SK-N-SH treated with all-trans-retinoic acid at 6 μM for 48 hours (cell line): ENCODE measurements around the gene SRPRB.

ENCODE experiments used
- ATAC-seq: fragments of 200-7000 bp; cut with Tn5 transposase; 3 replicates; pipeline ENCODE4 v1.9.1; 2020; ENCODE audit warnings: mild to moderate bottlenecking, moderate library complexity
- ARNTL ChIP-seq: fragments of 450-650 bp; formaldehyde crosslinking; IDR thresholded peaks from 2 replicates; pipeline ENCODE4 v1.5.0; 2020; ENCODE audit warnings: low read depth, mild to moderate bottlenecking, moderate library complexity, borderline replicate concordance
- BACH2 ChIP-seq: fragments of 250-450 bp; sonication (Bioruptor Pico); IDR thresholded peaks from 2 replicates; pipeline ENCODE4 v1.9.0; 2021; ENCODE audit warnings: mild to moderate bottlenecking, borderline replicate concordance
- CSDC2 ChIP-seq: fragments of 250-450 bp; sonication (Bioruptor Pico); IDR thresholded peaks from 2 replicates; pipeline ENCODE4 v1.5.0; 2020; ENCODE audit warnings: mild to moderate bottlenecking, moderate library complexity
- CSRNP3 ChIP-seq: fragments of 250-450 bp; sonication (Bioruptor Pico); IDR thresholded peaks from 2 replicates; pipeline ENCODE4 v1.5.1; 2021; ENCODE audit warnings: mild to moderate bottlenecking, moderate library complexity
- ESRRG ChIP-seq: fragments of 250-450 bp; sonication (Bioruptor Pico); IDR thresholded peaks from 2 replicates; pipeline ENCODE4 v1.6.1; 2021; ENCODE audit warnings: mild to moderate bottlenecking
- OSR1 ChIP-seq: fragments of 250-450 bp; sonication (Bioruptor Pico); IDR thresholded peaks from 2 replicates; pipeline ENCODE4 v1.8.0; 2022; ENCODE audit warnings: moderate library complexity, mild to moderate bottlenecking, inconsistent platforms
- PPARA ChIP-seq: fragments of 250-450 bp; sonication (Bioruptor Pico); IDR thresholded peaks from 2 replicates; pipeline ENCODE4 v1.5.0; 2020; ENCODE audit warnings: mild to moderate bottlenecking, borderline replicate concordance
- RARB ChIP-seq: fragments of 250-450 bp; sonication (Bioruptor Pico); IDR thresholded peaks from 2 replicates; pipeline ENCODE4 v1.8.0; 2021; ENCODE audit warnings: mild to moderate bottlenecking, moderate library complexity
- SNAI2 ChIP-seq: fragments of 250-450 bp; sonication (Bioruptor Pico); IDR thresholded peaks from 2 replicates; pipeline ENCODE4 v1.5.0; 2020; ENCODE audit warnings: mild to moderate bottlenecking, moderate library complexity
- TCF4 ChIP-seq: fragments of 250-450 bp; sonication (Bioruptor Pico); IDR thresholded peaks from 2 replicates; pipeline ENCODE4 v1.8.0; 2021; ENCODE audit warnings: mild to moderate bottlenecking, moderate library complexity, borderline replicate concordance
- TOX ChIP-seq: fragments of 250-450 bp; sonication (Bioruptor Pico); IDR thresholded peaks from 2 replicates; pipeline ENCODE4 v1.8.0; 2021; ENCODE audit warnings: mild to moderate bottlenecking, moderate library complexity, borderline replicate concordance
- ZFP3 ChIP-seq: fragments of 250-450 bp; sonication (Bioruptor Pico); IDR thresholded peaks from 2 replicates; pipeline ENCODE4 v1.5.0; 2020; ENCODE audit warnings: mild to moderate bottlenecking, moderate library complexity
- ZFP30 ChIP-seq: fragments of 450-650 bp; formaldehyde crosslinking; IDR thresholded peaks from 2 replicates; pipeline ENCODE4 v1.5.0; 2022; ENCODE audit warnings: mild to moderate bottlenecking, moderate library complexity
- ZNF565 ChIP-seq: fragments of 450-650 bp; formaldehyde crosslinking; conservative IDR thresholded peaks from 2 replicates; pipeline ENCODE4 v1.5.0; 2020; ENCODE audit warnings: low read depth, mild to moderate bottlenecking, moderate library complexity
- ZNF70 ChIP-seq: fragments of 450-650 bp; formaldehyde crosslinking; IDR thresholded peaks from 2 replicates; pipeline ENCODE4 v1.5.0; 2020; ENCODE audit warnings: mild to moderate bottlenecking, moderate library complexity
- ZNF8 ChIP-seq: fragments of 450-650 bp; formaldehyde crosslinking; IDR thresholded peaks from 2 replicates; pipeline ENCODE4 v1.5.0; 2020; ENCODE audit warnings: mild to moderate bottlenecking, moderate library complexity
- TF ChIP-seq, protein P1 (sequence below): fragments of 250-450 bp; sonication (Bioruptor Pico); IDR thresholded peaks from 2 replicates; pipeline ENCODE4 v1.5.0; 2020; ENCODE audit warnings: mild to moderate bottlenecking, moderate library complexity
- TF ChIP-seq, protein P2 (sequence below): fragments of 250-450 bp; sonication (Bioruptor Pico); IDR thresholded peaks from 2 replicates; pipeline ENCODE4 v1.8.0; 2020; ENCODE audit warnings: mild to moderate bottlenecking, moderate library complexity, borderline replicate concordance
- TF ChIP-seq, protein P3 (sequence below): fragments of 250-450 bp; sonication (Bioruptor Pico); IDR thresholded peaks from 2 replicates; pipeline ENCODE4 v1.5.1; 2020; ENCODE audit warnings: low read depth, mild to moderate bottlenecking, moderate library complexity
- TF ChIP-seq, protein P4 (sequence below): fragments of 250-450 bp; sonication (Bioruptor Pico); IDR thresholded peaks from 2 replicates; pipeline ENCODE4 v1.8.0; 2021; ENCODE audit warnings: low read depth, mild to moderate bottlenecking, moderate library complexity, borderline replicate concordance

SRPRB gene

GRCh38 chr3:133804896-133805295 lies 719 bp upstream of the SRPRB start:
- TF ChIP-seq SNAI2: no peak
- TF ChIP-seq ZFP3: no peak
- no peak for TF ChIP-seq ZFP30 (CRISPR knock-in tag)
- no peak for TF ChIP-seq RARB (CRISPR knock-in tag)
- no peak for TF ChIP-seq TCF4 (CRISPR knock-in tag)
- no peak for TF ChIP-seq TOX
- TF ChIP-seq, protein P1, sequence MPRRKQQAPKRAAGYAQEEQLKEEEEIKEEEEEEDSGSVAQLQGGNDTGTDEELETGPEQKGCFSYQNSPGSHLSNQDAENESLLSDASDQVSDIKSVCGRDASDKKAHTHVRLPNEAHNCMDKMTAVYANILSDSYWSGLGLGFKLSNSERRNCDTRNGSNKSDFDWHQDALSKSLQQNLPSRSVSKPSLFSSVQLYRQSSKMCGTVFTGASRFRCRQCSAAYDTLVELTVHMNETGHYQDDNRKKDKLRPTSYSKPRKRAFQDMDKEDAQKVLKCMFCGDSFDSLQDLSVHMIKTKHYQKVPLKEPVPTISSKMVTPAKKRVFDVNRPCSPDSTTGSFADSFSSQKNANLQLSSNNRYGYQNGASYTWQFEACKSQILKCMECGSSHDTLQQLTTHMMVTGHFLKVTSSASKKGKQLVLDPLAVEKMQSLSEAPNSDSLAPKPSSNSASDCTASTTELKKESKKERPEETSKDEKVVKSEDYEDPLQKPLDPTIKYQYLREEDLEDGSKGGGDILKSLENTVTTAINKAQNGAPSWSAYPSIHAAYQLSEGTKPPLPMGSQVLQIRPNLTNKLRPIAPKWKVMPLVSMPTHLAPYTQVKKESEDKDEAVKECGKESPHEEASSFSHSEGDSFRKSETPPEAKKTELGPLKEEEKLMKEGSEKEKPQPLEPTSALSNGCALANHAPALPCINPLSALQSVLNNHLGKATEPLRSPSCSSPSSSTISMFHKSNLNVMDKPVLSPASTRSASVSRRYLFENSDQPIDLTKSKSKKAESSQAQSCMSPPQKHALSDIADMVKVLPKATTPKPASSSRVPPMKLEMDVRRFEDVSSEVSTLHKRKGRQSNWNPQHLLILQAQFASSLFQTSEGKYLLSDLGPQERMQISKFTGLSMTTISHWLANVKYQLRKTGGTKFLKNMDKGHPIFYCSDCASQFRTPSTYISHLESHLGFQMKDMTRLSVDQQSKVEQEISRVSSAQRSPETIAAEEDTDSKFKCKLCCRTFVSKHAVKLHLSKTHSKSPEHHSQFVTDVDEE: no peak
- TF ChIP-seq, all 23 proteins: peak for 0
- no peak for ATAC-seq

GRCh38 chr3:133805384-133805701 lies 272 bp upstream of the SRPRB start:
- no peak for ATAC-seq
- no peak for TF ChIP-seq TOX
- no peak for TF ChIP-seq SNAI2
- TF ChIP-seq ESRRG (CRISPR knock-in tag): no peak
- TF ChIP-seq, protein P2, sequence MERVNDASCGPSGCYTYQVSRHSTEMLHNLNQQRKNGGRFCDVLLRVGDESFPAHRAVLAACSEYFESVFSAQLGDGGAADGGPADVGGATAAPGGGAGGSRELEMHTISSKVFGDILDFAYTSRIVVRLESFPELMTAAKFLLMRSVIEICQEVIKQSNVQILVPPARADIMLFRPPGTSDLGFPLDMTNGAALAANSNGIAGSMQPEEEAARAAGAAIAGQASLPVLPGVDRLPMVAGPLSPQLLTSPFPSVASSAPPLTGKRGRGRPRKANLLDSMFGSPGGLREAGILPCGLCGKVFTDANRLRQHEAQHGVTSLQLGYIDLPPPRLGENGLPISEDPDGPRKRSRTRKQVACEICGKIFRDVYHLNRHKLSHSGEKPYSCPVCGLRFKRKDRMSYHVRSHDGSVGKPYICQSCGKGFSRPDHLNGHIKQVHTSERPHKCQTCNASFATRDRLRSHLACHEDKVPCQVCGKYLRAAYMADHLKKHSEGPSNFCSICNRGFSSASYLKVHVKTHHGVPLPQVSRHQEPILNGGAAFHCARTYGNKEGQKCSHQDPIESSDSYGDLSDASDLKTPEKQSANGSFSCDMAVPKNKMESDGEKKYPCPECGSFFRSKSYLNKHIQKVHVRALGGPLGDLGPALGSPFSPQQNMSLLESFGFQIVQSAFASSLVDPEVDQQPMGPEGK: no peak
- TF ChIP-seq, protein P3, sequence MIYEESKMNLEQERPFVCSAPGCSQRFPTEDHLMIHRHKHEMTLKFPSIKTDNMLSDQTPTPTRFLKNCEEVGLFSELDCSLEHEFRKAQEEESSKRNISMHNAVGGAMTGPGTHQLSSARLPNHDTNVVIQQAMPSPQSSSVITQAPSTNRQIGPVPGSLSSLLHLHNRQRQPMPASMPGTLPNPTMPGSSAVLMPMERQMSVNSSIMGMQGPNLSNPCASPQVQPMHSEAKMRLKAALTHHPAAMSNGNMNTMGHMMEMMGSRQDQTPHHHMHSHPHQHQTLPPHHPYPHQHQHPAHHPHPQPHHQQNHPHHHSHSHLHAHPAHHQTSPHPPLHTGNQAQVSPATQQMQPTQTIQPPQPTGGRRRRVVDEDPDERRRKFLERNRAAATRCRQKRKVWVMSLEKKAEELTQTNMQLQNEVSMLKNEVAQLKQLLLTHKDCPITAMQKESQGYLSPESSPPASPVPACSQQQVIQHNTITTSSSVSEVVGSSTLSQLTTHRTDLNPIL (CRISPR knock-in tag): no peak
- no peak for TF ChIP-seq BACH2 (CRISPR knock-in tag)
- TF ChIP-seq ZFP30 (CRISPR knock-in tag): no peak
- no peak for TF ChIP-seq PPARA
- TF ChIP-seq ZNF8 (CRISPR knock-in tag): no peak
- TF ChIP-seq ZNF565 (CRISPR knock-in tag): no peak
- TF ChIP-seq, protein P1: no peak

DNA sequence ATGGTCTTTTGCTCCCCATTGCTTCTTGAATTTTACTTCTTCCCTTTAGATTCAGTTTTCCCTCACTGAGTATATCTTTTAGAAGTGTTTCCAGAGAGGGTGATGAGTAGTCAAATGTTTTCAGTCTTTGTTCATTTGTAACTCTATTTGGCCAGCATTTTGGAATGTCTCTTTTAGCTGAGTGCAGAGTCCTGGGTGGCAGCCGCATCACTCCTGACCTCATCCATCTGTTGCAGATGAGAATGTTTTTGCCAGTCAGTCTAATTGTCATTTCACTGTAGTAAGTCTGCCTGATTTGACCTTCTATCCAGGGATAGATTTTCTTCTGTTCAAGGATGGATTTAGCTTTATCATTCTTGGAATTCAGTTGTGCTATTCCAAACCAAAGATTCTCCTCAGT lies 7.3 kb downstream of the SRPRB start:
- ATAC-seq: no peak

DNA sequence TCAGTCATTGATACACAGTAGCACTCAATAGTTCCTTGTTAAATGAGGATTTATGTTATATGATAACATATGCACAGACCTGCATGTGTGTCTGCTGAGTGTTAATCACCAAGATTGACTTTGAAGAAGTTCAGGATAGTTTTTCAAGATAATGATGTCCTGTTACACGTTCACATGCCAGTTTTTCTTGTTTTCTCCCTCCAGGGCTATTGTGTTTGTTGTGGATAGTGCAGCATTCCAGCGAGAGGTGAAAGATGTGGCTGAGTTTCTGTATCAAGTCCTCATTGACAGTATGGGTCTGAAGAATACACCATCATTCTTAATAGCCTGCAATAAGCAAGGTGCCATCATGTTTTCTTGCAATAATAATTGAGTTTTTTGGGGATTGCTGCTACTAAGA lies 9.8 kb downstream of the SRPRB start:
- ATAC-seq: no peak
- no peak for TF ChIP-seq BACH2 (CRISPR knock-in tag)
- no peak for TF ChIP-seq ZNF8 (CRISPR knock-in tag)
- TF ChIP-seq RARB (CRISPR knock-in tag): no peak
- TF ChIP-seq PPARA: no peak
- no peak for TF ChIP-seq ARNTL (CRISPR knock-in tag)
- TF ChIP-seq, protein P4, sequence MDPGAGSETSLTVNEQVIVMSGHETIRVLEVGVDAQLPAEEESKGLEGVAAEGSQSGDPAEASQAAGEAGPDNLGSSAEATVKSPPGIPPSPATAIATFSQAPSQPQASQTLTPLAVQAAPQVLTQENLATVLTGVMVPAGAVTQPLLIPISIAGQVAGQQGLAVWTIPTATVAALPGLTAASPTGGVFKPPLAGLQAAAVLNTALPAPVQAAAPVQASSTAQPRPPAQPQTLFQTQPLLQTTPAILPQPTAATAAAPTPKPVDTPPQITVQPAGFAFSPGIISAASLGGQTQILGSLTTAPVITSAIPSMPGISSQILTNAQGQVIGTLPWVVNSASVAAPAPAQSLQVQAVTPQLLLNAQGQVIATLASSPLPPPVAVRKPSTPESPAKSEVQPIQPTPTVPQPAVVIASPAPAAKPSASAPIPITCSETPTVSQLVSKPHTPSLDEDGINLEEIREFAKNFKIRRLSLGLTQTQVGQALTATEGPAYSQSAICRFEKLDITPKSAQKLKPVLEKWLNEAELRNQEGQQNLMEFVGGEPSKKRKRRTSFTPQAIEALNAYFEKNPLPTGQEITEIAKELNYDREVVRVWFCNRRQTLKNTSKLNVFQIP (CRISPR knock-in tag): no peak
- no peak for TF ChIP-seq CSDC2 (CRISPR knock-in tag)
- TF ChIP-seq TCF4 (CRISPR knock-in tag): no peak
- TF ChIP-seq, protein P1: no peak

More for the DNA sequence above, 7.3 kb downstream of the SRPRB start:
- no peak for TF ChIP-seq PPARA
- TF ChIP-seq CSRNP3 (CRISPR knock-in tag): no peak
- TF ChIP-seq CSDC2 (CRISPR knock-in tag): no peak
- TF ChIP-seq SNAI2: no peak
- TF ChIP-seq TCF4 (CRISPR knock-in tag): no peak
- no peak for TF ChIP-seq OSR1 (CRISPR knock-in tag)
- TF ChIP-seq ZNF70 (CRISPR knock-in tag): no peak
- no peak for TF ChIP-seq ZNF565 (CRISPR knock-in tag)
